Activated CD4-positive, alpha-beta T cell treated with anti-CD3 and anti-CD28 coated beads, Interleukin-2, amount 50 U/mL, for 48 hours (primary cell): ENCODE measurements around the gene JCAD.
"Not testable (repeated sequence)": the region's sequence is repeated elsewhere in the genome, so short reads cannot be mapped to it uniquely, and the experiment has no call there.

ENCODE experiments used
- DNase-seq, 2 experiments: peaks; one replicate each; pipeline ENCODE4 v3.0.0-alpha.2; 2020

Gene JCAD

GRCh38 chr10:30018496-30018895 is 40.9 kb downstream of the JCAD start:
- no peak for DNase-seq

DNA sequence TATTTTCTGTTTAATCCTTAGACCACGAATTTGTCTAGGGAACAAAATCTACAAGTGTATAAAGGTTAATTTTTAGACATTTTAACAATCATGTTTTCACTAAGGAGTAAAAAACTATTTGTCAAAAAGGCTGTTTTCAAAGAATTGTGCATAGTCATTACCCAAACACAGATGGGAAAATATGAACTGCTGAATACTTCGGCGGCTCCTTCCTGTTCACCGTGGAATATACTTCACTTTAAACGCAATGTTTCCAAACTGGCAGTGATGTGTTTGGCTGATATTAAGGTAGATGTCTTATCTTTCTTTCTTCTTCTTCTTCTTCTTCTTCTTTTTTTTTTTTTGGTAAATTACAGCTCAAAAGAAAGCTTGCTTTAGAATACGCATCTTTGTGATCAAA is 41.4 kb downstream of the JCAD start:
- DNase-seq: no peak

DNA sequence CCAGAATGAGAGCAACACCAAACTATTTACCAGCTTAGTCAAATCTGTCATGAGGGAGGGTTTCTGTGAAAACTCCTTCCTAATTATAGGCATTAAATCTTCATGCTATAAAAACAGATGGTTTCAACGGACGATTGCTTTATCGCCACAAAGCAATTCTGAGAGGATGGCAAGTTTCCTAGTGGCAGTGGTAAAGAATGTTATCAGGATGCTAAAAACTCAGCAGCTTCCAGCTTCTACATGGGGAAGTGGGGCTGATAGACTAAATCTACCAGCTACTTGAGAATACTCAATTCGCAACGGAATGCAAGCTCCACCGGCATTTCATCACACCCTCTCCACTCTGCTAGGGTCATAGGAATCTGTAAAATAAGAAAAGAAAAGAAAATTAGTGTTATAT is 41.8 kb downstream of the JCAD start:
- no peak for DNase-seq

DNA sequence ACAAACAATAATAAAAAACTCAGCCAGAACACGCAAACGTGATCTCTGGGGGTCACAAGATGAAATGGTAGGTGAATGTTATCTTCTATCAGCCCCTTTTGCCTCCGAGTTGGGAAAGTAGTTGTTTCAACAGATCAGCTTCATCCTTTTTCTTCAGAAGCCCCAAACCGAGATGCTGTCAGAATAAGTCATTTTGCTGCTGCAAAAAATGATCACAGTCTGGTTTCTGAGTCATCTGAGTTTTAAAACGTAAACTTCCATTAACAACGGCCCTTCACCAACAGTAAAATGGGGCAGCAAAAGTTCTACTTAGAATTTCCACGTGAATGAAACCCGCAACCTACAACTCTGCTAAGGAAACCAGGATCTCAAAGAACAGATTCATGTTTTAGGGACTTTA is 44.9 kb downstream of the JCAD start:
- DNase-seq: no peak

DNA sequence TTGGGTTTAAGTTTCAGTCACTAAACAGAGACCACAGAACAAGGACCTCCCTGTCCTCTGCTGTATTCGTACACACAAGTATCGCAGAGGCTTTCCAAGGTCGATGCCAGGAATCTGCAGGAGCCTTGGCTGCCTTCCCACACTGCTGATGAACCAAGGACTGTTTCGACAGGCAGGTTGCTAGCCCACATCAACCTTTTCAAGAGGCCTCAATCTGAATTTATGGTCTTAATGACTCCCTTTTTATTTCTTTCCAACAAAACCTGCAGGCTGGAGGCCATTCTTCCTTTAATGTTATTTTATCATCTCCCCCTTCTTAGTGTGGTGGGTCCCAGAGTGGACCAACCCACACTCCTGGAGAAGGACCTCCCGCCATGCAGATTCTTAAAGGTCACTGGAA is 45.6 kb downstream of the JCAD start:
- no peak for DNase-seq

- DNase-seq: no peak
These were observed 47.3 kb downstream of the JCAD start for GRCh38 chr10:30011956-30012647.

DNA sequence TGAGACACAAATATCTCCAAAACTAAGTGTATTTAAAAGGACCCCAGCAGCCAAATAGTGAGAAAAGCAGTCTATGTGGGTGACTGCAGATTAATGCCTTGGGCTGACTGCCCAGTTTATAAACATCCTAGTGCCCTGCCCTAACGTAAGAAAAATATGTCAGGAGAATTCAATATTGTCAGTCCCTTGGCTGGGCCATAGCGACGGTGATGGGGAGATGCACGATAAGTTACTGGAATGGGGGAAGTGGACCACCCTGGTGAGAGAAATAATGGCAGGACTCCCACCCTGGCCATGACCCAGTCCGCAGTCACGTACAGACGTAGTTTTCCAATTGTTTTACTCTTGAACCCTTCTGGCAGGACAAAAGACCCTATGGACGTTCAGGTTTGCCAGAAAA is 48.0 kb downstream of the JCAD start:
- DNase-seq: no peak

DNA sequence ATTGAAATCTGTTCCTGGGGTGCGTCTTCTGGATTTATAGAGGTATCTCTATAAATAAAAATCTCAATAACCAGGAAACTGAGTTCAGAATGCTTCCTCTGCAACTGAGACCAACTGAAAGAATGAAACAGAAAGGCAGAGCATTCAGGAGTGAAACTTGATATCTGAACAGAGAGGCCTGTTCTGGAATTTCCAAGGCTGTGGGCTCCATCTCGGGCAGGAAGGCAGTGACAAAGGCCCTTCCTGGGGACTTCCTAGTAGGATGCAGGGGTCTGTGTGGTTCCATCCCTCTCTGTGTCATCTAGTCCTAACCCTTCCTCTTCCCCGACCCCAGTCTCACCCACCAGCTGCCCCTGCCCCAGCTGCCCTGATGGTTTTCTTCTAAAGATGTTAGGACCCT is 52.0 kb downstream of the JCAD start:
- DNase-seq: no peak

GRCh38 chr10:30006410-30006809 is 53.0 kb downstream of the JCAD start:
- DNase-seq: no peak

DNA sequence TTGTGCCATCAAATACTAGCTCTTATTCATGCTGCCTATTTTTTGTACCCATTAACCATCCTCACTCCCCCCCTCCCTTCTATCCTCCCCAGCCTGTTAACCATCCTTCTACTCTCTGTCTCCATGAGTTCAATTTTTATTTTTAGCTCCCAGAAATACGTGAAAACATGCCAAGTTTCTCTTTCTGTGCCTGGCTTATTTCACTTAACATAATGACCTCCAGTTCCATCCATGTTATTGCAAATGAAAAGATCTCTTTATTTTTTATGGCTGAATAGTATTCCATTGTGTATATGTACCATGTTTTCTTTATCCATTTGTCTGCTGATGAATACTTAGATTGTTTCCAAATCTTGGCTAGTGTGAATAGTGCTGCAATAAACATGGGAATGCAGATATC is 54.3 kb downstream of the JCAD start:
- DNase-seq: not testable (repeated sequence)

- peak; percentile 67 to 74 for DNase-seq
These were observed 56.7 kb downstream of the JCAD start for GRCh38 chr10:30002426-30003266.

DNA sequence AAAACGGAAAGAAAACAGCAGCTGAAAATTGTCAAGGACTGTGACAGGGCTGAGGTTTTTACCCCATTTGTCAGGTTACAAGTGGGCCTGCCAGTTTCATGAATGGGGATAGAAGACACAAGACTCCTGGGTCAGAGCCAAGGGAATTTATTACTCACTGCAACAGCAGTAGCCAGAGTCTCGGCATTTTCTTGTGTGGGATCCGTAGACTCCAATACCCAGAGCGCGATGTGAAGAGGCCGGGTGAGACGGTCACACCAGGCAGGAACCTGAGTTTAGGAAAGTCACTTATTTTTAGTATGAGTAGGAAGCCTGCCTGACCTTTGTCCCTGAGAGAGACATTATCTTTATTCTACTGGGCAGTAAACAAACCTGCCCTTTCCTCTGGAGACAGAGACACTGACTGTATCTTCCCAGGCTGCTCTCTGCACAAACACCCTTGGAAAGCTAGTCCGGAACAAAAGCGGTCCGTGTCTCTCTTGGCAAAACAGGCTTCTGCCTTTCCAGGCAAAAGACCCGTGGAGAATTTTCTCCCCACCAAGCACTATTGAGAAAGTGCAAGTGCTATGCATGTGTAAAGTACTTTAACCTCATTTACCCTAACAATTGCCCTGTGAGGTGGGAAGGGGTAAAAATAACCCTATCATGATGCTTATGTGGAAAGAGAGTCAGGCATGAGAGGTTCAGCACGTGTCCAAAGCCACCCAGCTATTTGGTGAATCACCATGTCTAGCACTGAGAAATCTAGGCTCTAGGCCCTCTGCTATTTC is 58.4 kb downstream of the JCAD start:
- no peak for DNase-seq

GRCh38 chr10:29998142-29998808 is 61.1 kb downstream of the JCAD start:
- DNase-seq: peak; percentile 76 to 80

DNA sequence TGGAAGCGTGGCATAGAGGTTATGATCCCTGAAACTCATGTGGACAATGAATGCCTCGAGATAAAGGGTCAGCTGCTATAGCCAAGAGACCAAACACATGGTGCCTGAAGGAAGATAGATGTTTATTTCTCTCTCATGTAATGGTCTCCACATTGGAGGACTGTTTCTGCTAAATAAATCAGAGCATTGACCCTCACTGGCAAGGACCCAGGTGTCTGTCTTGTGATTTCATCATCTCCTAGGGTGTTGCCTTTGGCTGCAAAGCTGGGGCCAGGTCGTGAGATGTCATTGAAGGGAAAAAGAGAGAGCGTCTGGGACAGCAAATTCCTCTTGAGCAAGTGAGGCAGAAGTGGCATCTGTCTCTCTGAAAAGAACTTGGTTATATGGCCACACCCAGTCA is 64.6 kb downstream of the JCAD start:
- DNase-seq: no peak

DNA sequence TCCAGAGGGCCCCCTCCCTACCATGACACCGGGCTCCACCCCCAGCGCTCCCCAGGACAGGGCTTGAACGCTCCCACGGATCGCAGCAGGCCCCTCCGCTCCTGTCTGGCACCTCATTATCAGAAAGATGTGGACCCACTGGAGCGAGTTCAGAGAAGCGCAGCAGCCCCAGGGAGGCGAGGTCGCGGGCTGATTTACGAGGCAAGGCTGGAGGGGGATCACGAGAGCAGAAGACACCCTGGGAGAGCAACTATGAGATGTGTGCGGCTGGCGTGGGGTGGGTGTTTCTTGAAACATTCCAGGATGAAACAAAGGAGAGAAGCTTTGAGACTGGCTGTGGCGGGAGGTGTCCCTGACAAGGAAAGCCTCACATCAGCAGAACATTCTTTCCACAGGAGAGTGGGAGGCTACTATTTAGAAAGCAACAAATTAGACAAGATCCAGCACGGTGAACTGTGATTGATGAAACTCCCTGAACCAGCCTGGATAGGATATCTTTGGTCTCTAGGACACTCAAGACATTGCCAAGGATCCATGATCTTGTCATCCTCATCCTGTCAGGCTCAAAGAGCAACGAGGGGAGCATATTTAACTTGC is 66.0 kb downstream of the JCAD start:
- DNase-seq: no peak

DNA sequence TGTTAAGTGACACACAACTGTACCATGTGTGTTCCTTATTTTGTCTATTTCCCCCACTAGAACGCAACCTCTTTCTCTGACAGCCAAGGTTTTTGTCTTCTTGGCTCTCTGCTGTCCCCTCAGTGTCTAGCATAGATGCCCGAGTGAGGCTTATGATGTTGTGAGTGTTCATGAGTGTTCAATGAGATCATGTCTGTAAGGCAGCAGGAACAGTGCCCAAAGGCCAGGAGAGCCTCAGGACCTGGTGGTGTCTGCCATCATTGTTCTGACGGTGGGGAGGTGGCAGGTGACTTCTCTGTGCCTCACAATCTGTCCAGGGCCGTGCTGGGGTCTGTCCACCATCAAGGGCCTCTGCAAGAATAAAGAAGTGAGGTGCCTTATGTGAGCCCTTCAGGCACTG is 66.5 kb downstream of the JCAD start:
- DNase-seq: no peak

GRCh38 chr10:29991382-29991781 is 68.0 kb downstream of the JCAD start:
- no peak for DNase-seq

DNA sequence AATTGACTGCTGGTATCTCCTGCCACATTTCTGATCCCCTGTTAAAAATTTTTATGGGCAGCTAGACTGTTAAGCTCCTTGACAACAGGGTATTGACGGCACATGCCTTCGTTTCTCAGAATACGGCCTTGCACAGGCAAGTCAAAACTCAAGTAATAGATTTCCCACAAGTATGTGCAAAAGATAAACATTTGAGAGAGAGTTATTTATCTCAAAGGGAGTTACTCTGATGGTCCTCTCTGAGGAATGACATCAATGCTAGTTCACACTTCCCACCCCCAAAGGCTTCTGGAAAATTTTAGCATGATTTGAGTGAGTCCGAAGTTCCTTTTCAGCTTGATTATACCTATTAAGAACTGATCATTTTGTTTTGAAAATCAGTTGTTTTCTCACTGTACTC is 71.9 kb downstream of the JCAD start:
- DNase-seq: no peak

- DNase-seq: no peak
These were observed 76.3 kb downstream of the JCAD start for GRCh38 chr10:29982997-29983648.

GRCh38 chr10:29981510-29981909 is 77.9 kb downstream of the JCAD start:
- DNase-seq: no peak

GRCh38 chr10:29980084-29980483 is 79.3 kb downstream of the JCAD start:
- no peak for DNase-seq

- not testable (repeated sequence) for DNase-seq
These were observed 80.0 kb downstream of the JCAD start for GRCh38 chr10:29979421-29979779.
